Neuron (in vitro differentiated cells): ENCODE results near the gene ARID5B.

Experiments used
- H2AFZ ChIP-seq: one replicate; pipeline ENCODE4 v1.6.1; 2013; ENCODE audit warnings: low read depth, mild to moderate bottlenecking, inconsistent platforms, low read length, moderate library complexity
- H3K27me3 ChIP-seq: one replicate; pipeline ENCODE4 v1.6.1; 2013; ENCODE audit warnings: low read length; ENCODE audit not compliant: insufficient read depth
- H3K36me3 ChIP-seq: one replicate; pipeline ENCODE4 v1.6.1; 2013; ENCODE audit warnings: low read length; ENCODE audit not compliant: insufficient read depth
- H3K4me1 ChIP-seq: one replicate; pipeline ENCODE4 v1.6.1; 2013; ENCODE audit warnings: low read length; ENCODE audit not compliant: insufficient read depth
- H3K4me3 ChIP-seq: 2 replicates; pipeline ENCODE4 v1.5.1; 2013; ENCODE audit warnings: mild to moderate bottlenecking, low read length, moderate library complexity
- H3K9me3 ChIP-seq: one replicate; pipeline ENCODE4 v1.6.1; 2013; ENCODE audit warnings: low read length

Gene ARID5B

DNA sequence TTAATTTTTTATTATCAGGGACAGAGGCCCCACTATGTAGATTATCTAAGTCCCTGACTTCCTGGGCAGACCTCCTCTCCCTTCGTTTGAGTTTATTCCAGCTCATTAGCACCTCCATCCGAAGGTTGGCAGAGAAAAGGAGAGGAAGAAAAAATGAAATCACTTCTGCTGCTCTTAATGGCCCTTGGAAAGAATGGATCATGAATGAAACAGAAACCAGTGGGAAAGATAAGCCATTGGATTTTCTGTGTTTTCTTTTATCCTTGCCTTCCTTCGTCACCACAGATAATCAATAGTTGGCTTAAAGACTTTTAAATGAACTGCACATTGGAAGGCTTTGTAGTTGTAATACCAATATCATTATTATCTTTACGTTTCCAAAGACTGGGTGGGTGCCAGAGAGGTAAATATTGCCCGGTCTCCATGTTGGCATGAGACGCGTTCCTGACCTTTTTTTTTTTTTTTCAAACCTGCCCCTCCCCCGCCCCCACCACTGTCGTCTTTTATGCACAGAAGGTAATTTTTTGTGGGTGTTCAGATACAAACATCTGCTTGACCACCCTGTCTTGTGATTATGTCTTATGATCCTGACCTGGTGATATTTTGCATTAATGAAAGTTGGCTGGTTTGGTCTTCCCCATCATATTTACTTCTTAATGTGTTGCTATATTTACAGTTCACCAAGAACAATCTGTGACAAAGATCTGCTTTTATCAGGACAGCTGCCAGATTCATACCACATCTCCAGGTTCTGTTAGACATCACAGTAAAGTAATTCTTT, 116.8 kb downstream of the ARID5B start:
- peaks cover 2% of the 10 kb centered on the region for H3K9me3 ChIP-seq
- no peak overlapping the region for H3K4me3 ChIP-seq
- peaks cover 18% of the 10 kb centered on the region for H3K4me1 ChIP-seq
- H3K27me3 ChIP-seq = no peaks in the 10 kb centered on the region
- H3K36me3 ChIP-seq = no peaks in the 10 kb centered on the region
- no peak overlapping the region for H2AFZ ChIP-seq

- no peaks in the 10 kb centered on the region for H3K27me3 ChIP-seq
- H3K4me1 ChIP-seq = peaks cover 18% of the 10 kb centered on the region
- peaks cover 2% of the 10 kb centered on the region for H3K9me3 ChIP-seq
- no peak overlapping the region for H3K4me3 ChIP-seq
- no peaks in the 10 kb centered on the region for H3K36me3 ChIP-seq
- H2AFZ ChIP-seq = no peak overlapping the region
These were observed 117.7 kb downstream of the ARID5B start for GRCh38 chr10:62019013-62019684.

DNA sequence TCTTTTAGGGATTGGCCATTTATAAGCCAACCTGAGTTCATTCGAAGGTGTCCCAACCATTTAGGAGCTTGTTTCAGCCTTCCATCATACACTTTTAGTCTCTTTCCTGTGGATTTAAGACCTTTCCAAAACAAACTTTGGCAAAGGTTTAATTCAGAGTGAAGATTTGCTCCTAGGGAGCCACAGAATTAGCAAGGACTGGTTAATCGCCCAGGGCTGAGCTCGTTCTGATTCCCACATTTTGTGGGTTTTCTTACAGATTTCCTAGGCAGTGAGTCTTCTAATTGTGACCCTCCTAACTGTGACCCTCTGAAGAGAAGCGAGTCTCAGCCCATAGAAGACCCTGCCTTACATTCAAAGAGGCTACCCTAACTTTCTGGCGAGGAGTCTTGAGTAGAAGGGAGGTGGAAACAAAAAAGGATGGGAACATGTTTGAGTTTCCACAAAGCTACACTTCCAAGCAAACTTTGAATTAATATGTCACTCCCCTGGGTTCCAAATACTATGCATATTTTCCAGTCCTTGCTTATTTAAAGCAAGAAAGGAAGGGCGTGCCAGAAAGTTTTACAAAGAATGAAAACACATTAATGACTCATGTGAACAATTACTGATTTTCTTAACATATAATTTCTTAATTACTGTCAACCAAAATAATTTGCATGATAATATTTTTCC, 118.3 kb downstream of the ARID5B start:
- Histone ChIP-seq H3K4me1 (peaks cover 18% of the 10 kb centered on the region), H3K4me3 (no peak overlapping the region), H2AFZ (no peak overlapping the region), H3K9me3 (peaks cover 2% of the 10 kb centered on the region), H3K27me3 (no peaks in the 10 kb centered on the region), H3K36me3 (no peaks in the 10 kb centered on the region)

GRCh38 chr10:62021128-62021665, 119.7 kb downstream of the ARID5B start:
- H3K36me3 ChIP-seq = no peaks in the 10 kb centered on the region
- peaks cover 2% of the 10 kb centered on the region for H3K9me3 ChIP-seq
- no peak overlapping the region for H2AFZ ChIP-seq
- peaks cover 18% of the 10 kb centered on the region for H3K4me1 ChIP-seq
- no peaks in the 10 kb centered on the region for H3K27me3 ChIP-seq
- no peak overlapping the region for H3K4me3 ChIP-seq

GRCh38 chr10:62021978-62022802, 120.7 kb downstream of the ARID5B start:
- no peak overlapping the region for H2AFZ ChIP-seq
- H3K4me3 ChIP-seq = no peak overlapping the region
- peaks cover 18% of the 10 kb centered on the region for H3K4me1 ChIP-seq
- H3K36me3 ChIP-seq = no peaks in the 10 kb centered on the region
- H3K9me3 ChIP-seq = peaks cover 2% of the 10 kb centered on the region
- H3K27me3 ChIP-seq = no peaks in the 10 kb centered on the region

- Histone ChIP-seq H3K4me1 (peaks cover 18% of the 10 kb centered on the region), H3K9me3 (peaks cover 2% of the 10 kb centered on the region), H3K4me3 (no peak overlapping the region), H2AFZ (no peak overlapping the region), H3K36me3 (no peaks in the 10 kb centered on the region), H3K27me3 (no peaks in the 10 kb centered on the region)
These were observed 121.3 kb downstream of the ARID5B start for GRCh38 chr10:62022830-62023229.

DNA sequence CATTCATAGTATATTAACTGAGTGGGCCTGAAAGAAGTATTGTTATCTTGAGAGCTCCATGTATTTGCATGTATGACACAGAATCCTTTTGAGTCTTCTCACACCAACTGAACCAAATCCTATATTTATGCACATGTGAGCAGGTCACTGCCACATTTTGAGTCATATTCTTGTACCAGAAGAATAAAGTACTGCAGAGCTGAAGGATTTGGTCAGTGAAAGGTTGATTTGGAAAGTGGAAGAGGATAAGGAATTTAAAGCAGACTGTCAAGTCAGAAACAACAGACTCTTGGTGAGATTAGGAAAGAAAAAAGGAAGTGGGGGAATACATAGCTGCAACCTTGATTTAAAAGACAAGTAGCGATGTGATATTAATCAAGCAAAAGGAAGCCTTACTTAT, 121.8 kb downstream of the ARID5B start:
- Histone ChIP-seq H3K4me1 (peaks cover 18% of the 10 kb centered on the region), H3K36me3 (no peaks in the 10 kb centered on the region), H3K4me3 (no peak overlapping the region), H3K9me3 (peaks cover 2% of the 10 kb centered on the region), H2AFZ (no peak overlapping the region), H3K27me3 (no peaks in the 10 kb centered on the region)

DNA sequence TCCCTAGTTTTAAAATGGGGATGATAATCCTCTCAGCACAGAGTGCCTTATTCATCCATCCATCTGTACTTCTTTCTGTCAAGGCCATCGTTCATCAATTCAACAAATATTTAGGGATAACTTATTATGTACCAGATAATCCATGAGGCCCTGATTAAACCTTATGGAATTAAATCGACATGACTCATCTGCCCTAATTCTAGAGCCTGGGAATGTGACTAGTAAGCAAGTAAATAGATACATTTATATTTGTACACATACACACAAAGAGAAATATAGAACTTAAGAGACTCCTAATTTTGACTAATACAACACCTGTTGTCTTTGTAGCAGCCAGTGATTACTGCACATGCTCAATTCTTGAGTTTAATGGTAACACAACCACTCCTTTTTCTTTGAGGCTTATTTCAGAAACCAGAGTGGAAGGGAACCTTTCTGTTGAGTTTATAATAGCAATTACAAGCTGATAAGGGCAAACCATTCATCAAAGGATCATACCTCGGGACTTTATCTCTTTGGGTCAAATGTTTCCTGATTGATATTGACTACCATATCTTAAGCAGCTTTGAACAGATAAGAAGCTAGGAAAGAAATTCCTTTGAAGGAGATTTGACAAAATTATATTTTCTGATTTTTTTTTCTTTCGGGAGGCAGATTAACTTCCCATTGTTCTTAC, 122.7 kb downstream of the ARID5B start:
- no peaks in the 10 kb centered on the region for H3K27me3 ChIP-seq
- no peak overlapping the region for H3K4me3 ChIP-seq
- no peak overlapping the region for H2AFZ ChIP-seq
- no peaks in the 10 kb centered on the region for H3K36me3 ChIP-seq
- peaks cover 10% of the 10 kb centered on the region for H3K4me1 ChIP-seq
- peaks cover 2% of the 10 kb centered on the region for H3K9me3 ChIP-seq

DNA sequence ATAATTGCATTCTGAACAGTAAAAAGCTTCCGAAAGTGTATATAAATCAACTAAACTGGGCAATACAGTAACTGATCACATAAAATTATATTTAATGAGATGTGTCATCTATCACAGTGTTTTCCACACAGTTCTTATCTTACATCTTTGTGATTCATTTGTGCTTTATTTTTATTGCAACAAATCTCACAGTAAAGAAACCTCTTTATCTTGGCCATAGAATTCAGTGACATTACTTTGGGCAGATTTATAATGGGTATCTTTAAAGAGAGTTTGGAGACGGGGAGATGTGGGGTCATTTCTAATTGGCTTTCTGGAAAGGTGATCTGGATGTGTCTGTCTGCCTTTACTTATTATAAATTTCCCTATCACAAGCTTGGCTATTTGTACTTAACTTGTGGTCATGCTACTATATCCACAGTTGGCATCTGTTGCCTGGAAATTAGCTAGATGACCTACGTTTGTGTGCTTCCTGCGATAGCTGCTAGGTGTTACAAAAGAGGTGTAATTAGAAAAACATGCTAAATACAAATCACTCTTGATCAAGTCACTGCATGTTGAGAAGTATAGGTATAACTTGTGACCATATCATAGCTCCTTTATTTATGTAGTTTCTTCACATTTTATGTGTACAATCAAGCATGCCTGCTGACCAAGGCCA, 123.8 kb downstream of the ARID5B start:
- Histone ChIP-seq H3K27me3 (no peaks in the 10 kb centered on the region), H3K4me3 (no peak overlapping the region), H3K9me3 (peaks cover 2% of the 10 kb centered on the region), H3K36me3 (no peaks in the 10 kb centered on the region), H2AFZ (no peak overlapping the region), H3K4me1 (peaks cover 2% of the 10 kb centered on the region)

DNA sequence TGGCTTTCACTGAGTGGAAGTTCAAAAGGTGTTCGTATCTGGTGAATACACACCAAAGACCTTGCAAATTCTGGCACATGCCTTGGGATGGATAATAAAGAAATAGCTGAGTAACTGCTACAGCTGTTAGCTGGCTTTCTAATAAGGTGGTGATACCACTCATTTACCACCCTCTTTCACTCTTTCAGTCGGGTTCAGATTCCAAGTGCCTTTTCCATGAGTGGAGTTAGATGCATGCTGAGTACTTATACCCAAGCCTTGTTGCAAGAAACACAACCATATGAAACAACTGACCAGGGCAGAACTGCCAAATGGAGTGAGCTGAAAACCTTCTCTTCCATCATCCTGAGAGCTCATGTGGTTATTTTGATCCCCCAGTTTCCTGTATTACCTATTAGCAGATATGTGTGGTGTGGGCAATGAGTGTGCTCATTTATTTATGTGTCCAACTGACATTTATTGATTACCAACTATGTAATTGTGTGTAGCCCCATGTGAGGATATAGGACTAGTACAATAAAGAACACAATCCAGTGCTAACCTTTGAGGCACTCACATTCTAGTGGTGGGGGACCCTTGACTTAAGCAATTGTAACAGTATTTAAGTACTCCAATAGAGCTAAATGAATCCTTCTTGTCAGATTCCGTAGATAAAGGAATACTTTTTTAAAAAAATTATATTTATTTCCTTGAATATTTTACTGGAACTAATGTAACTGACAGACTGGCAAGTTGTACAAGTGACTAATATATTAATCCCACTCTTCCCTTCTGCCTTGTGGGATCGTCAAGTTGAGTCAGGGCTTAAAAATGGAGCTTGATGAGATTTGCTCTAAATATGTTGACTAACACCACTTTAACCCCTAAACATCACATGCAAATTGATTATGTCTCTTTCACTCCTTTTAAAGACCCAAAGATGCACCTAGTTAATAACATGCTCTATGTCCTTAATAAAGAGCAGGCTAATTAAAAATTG, 124.7 kb downstream of the ARID5B start:
- Histone ChIP-seq H3K4me3 (no peak overlapping the region), H3K27me3 (no peaks in the 10 kb centered on the region), H3K9me3 (peaks cover 2% of the 10 kb centered on the region), H2AFZ (no peak overlapping the region), H3K4me1 (no peaks in the 10 kb centered on the region), H3K36me3 (no peaks in the 10 kb centered on the region)

GRCh38 chr10:62027841-62028501, 126.5 kb downstream of the ARID5B start:
- H3K4me1 ChIP-seq = no peaks in the 10 kb centered on the region
- H3K27me3 ChIP-seq = no peaks in the 10 kb centered on the region
- H3K36me3 ChIP-seq = no peaks in the 10 kb centered on the region
- peaks cover under 1% of the 10 kb centered on the region for H3K9me3 ChIP-seq
- H2AFZ ChIP-seq = no peak overlapping the region
- no peak overlapping the region for H3K4me3 ChIP-seq
